Activated B cell treated with CpG ODN at 0.5 μM for 24 hours (primary cell): ENCODE data around the gene ZNF441. TPM values are rescaled to one million over a fixed set of nuclear protein-coding genes. Genes with fewer than 3 reads are reported as not detected.

Experiments used
- ATAC-seq: fragments of 200-7000 bp; cut with Tn5 transposase; one replicate; pipeline ENCODE4 v1.10.0; 2021; ENCODE audit warnings: low read depth, mild to moderate bottlenecking, moderate library complexity
- CTCF ChIA-PET: fragments of 350-600 bp; sonication (Branson Sonifier 250); formaldehyde crosslinking; loops from one replicate; lab custom pipeline; 2021; ENCODE audit warnings: antibody characterized with exemption; lab: Charles Lee
- POLR2A ChIA-PET: fragments of 350-600 bp; sonication (Branson Sonifier 250); formaldehyde crosslinking; loops from one replicate; lab custom pipeline; 2021; ENCODE audit warnings: antibody characterized with exemption; lab: Charles Lee
- DNase-seq: peaks from one replicate; pipeline ENCODE4 v3.0.0; 2022
- H3K27ac Mint-ChIP-seq: one replicate; pipeline ENCODE4 v1.8.0; 2020; ENCODE audit warnings: mixed read lengths
- H3K27me3 Mint-ChIP-seq: one replicate; pipeline ENCODE4 v1.8.0; 2021; ENCODE audit warnings: mixed read lengths
- H3K36me3 Mint-ChIP-seq: one replicate; pipeline ENCODE4 v1.8.0; 2021; ENCODE audit warnings: low read depth, mixed read lengths
- H3K4me1 Mint-ChIP-seq: one replicate; pipeline ENCODE4 v1.8.0; 2021; ENCODE audit warnings: mixed read lengths
- H3K4me3 Mint-ChIP-seq: one replicate; pipeline ENCODE4 v1.8.0; 2020; ENCODE audit warnings: mild to moderate bottlenecking, mixed read lengths
- H3K9me3 Mint-ChIP-seq: one replicate; pipeline ENCODE4 v1.8.0; 2020; ENCODE audit warnings: mixed read lengths
- intact Hi-C: fragments of 100-400 bp; cut with micrococcal nuclease; formaldehyde crosslinking; loops from one replicate; pipeline ENCODE4 v1.15.1; 2024
- total RNA-seq: library from RNA; stranded (reverse); gene quantifications from 2 replicates; pipeline ENCODE4 v1.2.3, GENCODE V29; 2022
- TF ChIP-seq, protein P1 (sequence below): fragments of 200-600 bp; IDR thresholded peaks from one replicate; pipeline ENCODE4 v1.8.0; 2022; ENCODE audit warnings: antibody characterized with exemption, mild to moderate bottlenecking

The ZNF441 gene
- 23.3 and 23.9 TPM in 2 replicates for total RNA-seq

DNA sequence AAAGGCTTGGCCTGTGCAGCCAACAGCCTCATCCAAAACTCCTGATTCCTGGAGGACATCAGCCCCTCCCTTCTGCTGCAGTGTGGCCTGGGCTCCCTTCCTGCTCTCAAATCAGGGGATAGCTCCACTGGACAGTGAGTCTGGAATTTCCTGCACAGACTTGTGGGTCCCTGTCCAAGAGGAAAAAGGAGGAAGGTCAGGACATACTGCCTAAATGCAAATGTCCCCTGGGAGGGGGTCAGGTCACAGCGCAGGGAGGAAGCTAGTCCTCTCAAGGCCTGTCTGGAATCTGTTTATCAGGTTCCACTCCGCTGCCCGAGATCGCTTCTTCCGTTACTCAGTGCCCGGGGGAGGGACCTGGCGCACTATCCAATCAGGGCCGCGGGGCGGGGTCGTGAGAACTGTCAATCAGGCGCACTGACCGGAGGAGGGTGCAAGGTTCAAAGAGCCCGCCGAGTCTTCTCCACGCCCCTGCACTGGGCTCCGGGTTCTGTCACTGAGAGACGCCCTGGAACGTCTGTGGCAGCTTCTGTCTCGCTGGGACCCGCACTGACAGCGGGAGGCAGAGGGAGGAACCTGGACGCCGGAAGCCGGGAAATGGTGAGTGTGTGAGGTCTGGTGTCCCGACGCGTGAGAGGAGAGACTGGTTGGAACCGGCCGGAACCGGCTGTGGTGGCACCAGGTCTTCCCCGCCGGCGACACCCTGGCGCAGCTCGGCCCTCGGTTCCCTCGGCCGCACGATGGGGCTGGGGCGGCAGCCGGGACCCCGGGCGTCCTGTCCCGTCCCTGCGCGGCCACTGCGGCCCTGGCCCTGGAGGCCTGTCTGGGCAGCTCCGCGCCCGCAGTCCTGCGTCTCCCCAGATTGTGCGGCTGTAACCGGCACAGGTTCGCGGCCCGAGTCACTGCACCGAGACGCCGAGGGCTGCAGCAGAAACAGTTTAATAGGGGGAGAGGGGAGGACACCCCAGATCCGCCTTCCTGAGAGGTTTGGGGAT, at the start of gene ZNF441:
ZNF441 (plus strand) TSS at position 404 of the 995 bp plus-strand sequence; CDS start at position 598, 194 bp downstream.
- H3K9me3 Mint-ChIP-seq: peaks cover 39% of the 10 kb centered on the region
- H3K4me3 Mint-ChIP-seq: peak within 1 kb of the TSS; percentile 99
- TF ChIP-seq, protein P1, sequence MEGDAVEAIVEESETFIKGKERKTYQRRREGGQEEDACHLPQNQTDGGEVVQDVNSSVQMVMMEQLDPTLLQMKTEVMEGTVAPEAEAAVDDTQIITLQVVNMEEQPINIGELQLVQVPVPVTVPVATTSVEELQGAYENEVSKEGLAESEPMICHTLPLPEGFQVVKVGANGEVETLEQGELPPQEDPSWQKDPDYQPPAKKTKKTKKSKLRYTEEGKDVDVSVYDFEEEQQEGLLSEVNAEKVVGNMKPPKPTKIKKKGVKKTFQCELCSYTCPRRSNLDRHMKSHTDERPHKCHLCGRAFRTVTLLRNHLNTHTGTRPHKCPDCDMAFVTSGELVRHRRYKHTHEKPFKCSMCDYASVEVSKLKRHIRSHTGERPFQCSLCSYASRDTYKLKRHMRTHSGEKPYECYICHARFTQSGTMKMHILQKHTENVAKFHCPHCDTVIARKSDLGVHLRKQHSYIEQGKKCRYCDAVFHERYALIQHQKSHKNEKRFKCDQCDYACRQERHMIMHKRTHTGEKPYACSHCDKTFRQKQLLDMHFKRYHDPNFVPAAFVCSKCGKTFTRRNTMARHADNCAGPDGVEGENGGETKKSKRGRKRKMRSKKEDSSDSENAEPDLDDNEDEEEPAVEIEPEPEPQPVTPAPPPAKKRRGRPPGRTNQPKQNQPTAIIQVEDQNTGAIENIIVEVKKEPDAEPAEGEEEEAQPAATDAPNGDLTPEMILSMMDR: no peak
- DNase-seq (peak; percentile 87), ATAC-seq (peak; percentile 95)
- peaks cover 2% of the 10 kb centered on the region for H3K27me3 Mint-ChIP-seq
- peaks cover 25% of the 10 kb centered on the region for H3K4me1 Mint-ChIP-seq
- intact Hi-C loops: loop anchor here (1.0 kb wide), 3 partner anchors 28 to 45 kb away; partner anchors contain the start of gene ZNF491
- ChIA-PET POLR2A (interaction anchor here (0.6 to 1.9 kb wide), 23 partner anchors 10 to 1948 kb away, joined by 3 to 11 read pairs (median 4); partner anchors contain the start of genes ELOF1, FBXL12, ZNF136 and ZNF439), CTCF (interaction anchor here (0.7 to 1.4 kb wide), 3 partner anchors 23 to 116 kb away, joined by 3 to 6 read pairs (median 3); no protein-coding TSS in a partner anchor)
- H3K27ac Mint-ChIP-seq: peak within 1 kb of the TSS; percentile 96
- H3K36me3 Mint-ChIP-seq: peaks cover 35% of the 10 kb centered on the region

DNA sequence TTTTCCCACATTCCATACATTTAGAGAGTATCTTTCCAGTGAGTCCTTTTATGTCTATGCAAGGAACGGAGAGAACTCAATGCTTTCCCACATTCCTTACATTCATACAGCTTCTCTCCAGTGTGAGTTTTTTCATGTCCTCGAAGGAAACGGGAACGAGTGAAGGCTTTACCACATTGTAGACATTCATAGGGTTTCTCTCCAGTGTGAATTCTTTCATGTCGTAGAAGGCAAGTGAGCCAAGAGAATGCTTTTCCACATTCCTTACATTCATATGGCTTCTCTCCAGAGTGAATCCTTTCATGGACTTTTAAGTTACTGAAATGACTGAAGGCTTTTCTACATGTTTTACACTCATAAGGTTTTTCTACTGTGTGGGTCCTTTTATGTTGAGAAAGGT, 45.1 kb upstream of the ZNF441 start:
- H3K9me3 Mint-ChIP-seq: peaks cover 25% of the 10 kb centered on the region
- POLR2A ChIA-PET: interaction anchor here (0.7 kb wide), 1 partner anchor 63 kb away, joined by 3 read pairs; no protein-coding TSS in a partner anchor
- H3K27ac Mint-ChIP-seq: no peak overlapping the region
- H3K27me3 Mint-ChIP-seq: no peaks in the 10 kb centered on the region
- intact Hi-C loops: no loop called here
- peaks cover 45% of the 10 kb centered on the region for H3K36me3 Mint-ChIP-seq
- TF ChIP-seq, protein P1: no peak
- no peak overlapping the region for H3K4me3 Mint-ChIP-seq
- ATAC-seq (no peak), DNase-seq (no peak)
- CTCF ChIA-PET: no interaction called here
- H3K4me1 Mint-ChIP-seq: no peaks in the 10 kb centered on the region

DNA sequence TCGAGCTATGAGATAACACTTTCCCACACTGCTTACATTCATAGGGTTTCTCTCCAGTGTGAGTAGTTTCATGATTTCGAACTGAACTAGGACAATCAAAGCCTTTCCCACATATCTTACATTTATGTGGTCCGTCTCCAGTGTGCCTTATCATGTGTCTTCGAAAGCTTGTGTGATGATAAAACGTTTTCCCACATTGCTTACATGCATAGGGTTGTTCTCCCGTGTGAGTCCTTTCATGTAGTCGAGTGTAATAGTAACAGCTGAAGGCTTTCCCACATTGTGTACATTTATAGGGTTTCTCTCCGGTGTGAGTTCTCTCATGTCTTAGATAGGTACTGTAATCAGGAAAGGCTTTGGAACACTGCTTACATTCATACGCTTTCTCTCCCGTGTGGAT, 44.4 kb upstream of the ZNF441 start:
- no peak overlapping the region for H3K27ac Mint-ChIP-seq
- DNase-seq (no peak), ATAC-seq (no peak)
- no peaks in the 10 kb centered on the region for H3K4me1 Mint-ChIP-seq
- TF ChIP-seq, protein P1: no peak
- H3K27me3 Mint-ChIP-seq: no peaks in the 10 kb centered on the region
- intact Hi-C loops: no loop called here
- peaks cover 25% of the 10 kb centered on the region for H3K9me3 Mint-ChIP-seq
- peaks cover 45% of the 10 kb centered on the region for H3K36me3 Mint-ChIP-seq
- ChIA-PET POLR2A (no interaction called here), CTCF (no interaction called here)
- no peak overlapping the region for H3K4me3 Mint-ChIP-seq

DNA sequence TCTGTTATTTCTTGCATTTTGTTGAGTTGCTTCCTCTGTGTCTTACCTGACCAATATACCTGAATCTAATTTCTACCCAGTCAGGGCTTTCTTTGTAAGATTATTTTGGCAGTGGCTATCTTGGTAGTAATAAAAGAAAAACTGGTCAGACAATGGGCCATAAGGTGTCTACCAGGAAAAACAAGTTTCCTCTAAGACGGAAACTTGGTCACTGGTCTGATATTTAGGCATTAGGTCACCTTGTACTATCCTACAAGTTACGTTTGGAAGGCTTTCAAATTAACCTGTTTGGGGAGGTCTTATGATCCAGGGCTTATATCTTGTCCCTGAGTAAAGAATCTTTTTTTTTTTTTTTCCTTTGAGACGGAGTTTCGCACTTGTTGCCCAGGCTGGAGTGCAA, 37.2 kb upstream of the ZNF441 start:
- CTCF ChIA-PET: no interaction called here
- ATAC-seq: no peak
- H3K27ac Mint-ChIP-seq: no peak overlapping the region
- H3K4me1 Mint-ChIP-seq: no peaks in the 10 kb centered on the region
- DNase-seq: no peak
- TF ChIP-seq, protein P1: no peak
- no peak overlapping the region for H3K4me3 Mint-ChIP-seq
- peaks cover 9% of the 10 kb centered on the region for H3K36me3 Mint-ChIP-seq
- POLR2A ChIA-PET: no interaction called here
- no peaks in the 10 kb centered on the region for H3K27me3 Mint-ChIP-seq
- intact Hi-C loops: no loop called here
- no peaks in the 10 kb centered on the region for H3K9me3 Mint-ChIP-seq

DNA sequence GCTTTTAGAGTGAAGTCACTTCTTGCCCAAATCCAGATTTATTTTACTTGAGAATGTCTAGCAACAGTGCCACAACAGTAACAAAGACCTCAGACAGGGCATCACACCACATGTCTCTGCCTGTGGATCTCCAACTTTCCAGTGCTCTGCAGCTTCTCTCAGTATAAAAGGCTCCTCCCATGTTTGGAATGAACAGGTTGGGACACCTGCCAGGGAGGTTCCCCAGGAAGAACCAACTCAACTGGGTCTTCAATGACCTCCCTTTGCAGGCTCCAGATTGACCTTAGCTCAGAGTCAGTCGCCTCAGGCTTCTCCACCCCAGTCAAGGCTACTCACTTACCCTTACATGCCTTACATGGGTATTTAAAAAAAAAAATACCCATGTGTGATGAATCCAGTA, 31.4 kb upstream of the ZNF441 start:
- no peak for DNase-seq
- no peak for ATAC-seq
- Mint-ChIP-seq H3K27ac (no peak overlapping the region), H3K27me3 (no peaks in the 10 kb centered on the region), H3K4me1 (peaks cover 25% of the 10 kb centered on the region), H3K9me3 (no peaks in the 10 kb centered on the region), H3K4me3 (no peak overlapping the region), H3K36me3 (peaks cover 3% of the 10 kb centered on the region)
- POLR2A ChIA-PET: no interaction called here
- TF ChIP-seq, protein P1: no peak
- CTCF ChIA-PET: no interaction called here
- intact Hi-C loops: loop anchor here (5.0 kb wide), 1 partner anchor 877 kb away; the partner anchor contains the start of genes ZNF490 and ZNF791
